Thoracic aorta (tissue), 2 donors: ENCODE measurements around the gene NFASC. TPM values are rescaled to one million over a fixed set of nuclear protein-coding genes. Genes with fewer than 3 reads are reported as not detected.

ENCODE experiments used
- ATAC-seq: fragments of 150-250 bp; one replicate; pipeline ENCODE4 v1.8.0; 2017; ENCODE audit warnings: low read depth; ENCODE audit not compliant: insufficient number of reproducible peaks, low FRiP score
- DNase-seq: peaks from one replicate; pipeline ENCODE4 v3.0.0-alpha.2; 2020; ENCODE audit warnings: low spot score
- H3K27ac ChIP-seq, 2 donors: fragments of 200-600 bp; sonication (generic); 1 replicate in 1 of 2; 2 replicates in 1 of 2; pipeline ENCODE4 v1.5.1; 2016; ENCODE audit warnings: mild to moderate bottlenecking in 2 of 2, moderate library complexity in 2 of 2
- H3K27me3 ChIP-seq: fragments of 200-600 bp; sonication (generic); replicated peaks from 2 replicates; pipeline ENCODE4 v1.6.0; 2016; ENCODE audit warnings: mild to moderate bottlenecking; ENCODE audit not compliant: insufficient read depth
- H3K36me3 ChIP-seq: fragments of 200-600 bp; sonication (generic); one replicate; pipeline ENCODE4 v1.5.1; 2016
- H3K4me1 ChIP-seq, 2 donors: fragments of 200-600 bp; sonication (generic); 1 replicate in 1 of 2; 2 replicates in 1 of 2; pipeline versions ENCODE4 v1.5.1 to v1.6.0; 2016; ENCODE audit warnings: low read depth in 2 of 2, mild to moderate bottlenecking in 1 of 2; ENCODE audit not compliant: control insufficient read depth in 1 of 2
- H3K4me3 ChIP-seq: fragments of 200-600 bp; sonication (generic); 2 replicates; pipeline ENCODE4 v1.5.1; 2016; ENCODE audit warnings: mild to moderate bottlenecking
- H3K9me3 ChIP-seq: fragments of 200-600 bp; sonication (generic); 2 replicates; pipeline ENCODE4 v1.5.1; 2016
- CTCF ChIP-seq: fragments of 200-600 bp; sonication (generic); IDR thresholded peaks from one replicate; pipeline ENCODE4 v1.5.1; 2019; ENCODE audit warnings: antibody characterized with exemption
- total RNA-seq, 2 donors: library from RNA; depleted of rRNA; stranded (reverse); fragments of >200 nt; gene quantifications; one replicate each; pipeline versions ENCODE4 v1.1.0 to v1.2.3, GENCODE V29; 2016

NFASC gene
- total RNA-seq, 2 donors from 2014 or later, result 26.2 to 29.5 TPM

- no peak overlapping the region for H3K4me3 ChIP-seq
- no peak for TF ChIP-seq CTCF
- DNase-seq, result no peak
These were observed 61.3 kb downstream of the NFASC start for GRCh38 chr1:204931768-204932572.

GRCh38 chr1:204932573-204932909, 61.9 kb downstream of the NFASC start:
- DNase-seq (no peak), ATAC-seq (no peak)
- Histone ChIP-seq H3K4me1 (no peaks in the 10 kb centered on the region), H3K27ac (no peak overlapping the region), H3K27me3 (no peaks in the 10 kb centered on the region), H3K4me3 (no peak overlapping the region), H3K9me3 (no peaks in the 10 kb centered on the region), H3K36me3 (no peaks in the 10 kb centered on the region)
- no peak for TF ChIP-seq CTCF

More at GRCh38 chr1:204931768-204932572, 61.3 kb downstream of the NFASC start:
- H3K4me1 ChIP-seq, result no peaks in the 10 kb centered on the region
- no peaks in the 10 kb centered on the region for H3K27me3 ChIP-seq
- no peaks in the 10 kb centered on the region for H3K36me3 ChIP-seq
- H3K9me3 ChIP-seq, result no peaks in the 10 kb centered on the region
- H3K27ac ChIP-seq, result no peak overlapping the region
- ATAC-seq, result no peak

DNA sequence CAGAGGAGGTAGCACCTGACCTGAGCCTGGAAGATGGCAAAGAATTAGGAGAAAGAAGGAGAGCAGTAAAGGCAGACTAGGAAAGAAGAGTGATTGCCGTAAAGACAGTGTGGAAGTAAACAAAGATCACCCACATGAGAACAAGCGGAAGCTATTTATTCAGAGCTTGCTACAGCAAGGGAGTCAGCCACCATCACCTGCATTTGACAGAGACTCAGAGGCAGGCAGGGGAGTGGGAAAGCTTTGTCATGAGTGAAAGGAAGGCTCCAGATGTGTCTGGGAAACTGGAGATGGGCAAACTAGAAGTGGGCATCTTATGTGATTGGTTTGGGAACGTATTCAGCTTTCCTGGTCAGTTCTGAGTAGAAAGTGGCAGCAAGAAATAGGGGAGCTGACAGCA, 64.5 kb downstream of the NFASC start:
- DNase-seq (no peak), ATAC-seq (no peak)
- no peak for TF ChIP-seq CTCF
- no peaks in the 10 kb centered on the region for H3K27me3 ChIP-seq
- no peaks in the 10 kb centered on the region for H3K4me1 ChIP-seq
- no peaks in the 10 kb centered on the region for H3K9me3 ChIP-seq
- no peaks in the 10 kb centered on the region for H3K36me3 ChIP-seq
- H3K4me3 ChIP-seq, result no peak overlapping the region
- no peak overlapping the region for H3K27ac ChIP-seq

- no peak overlapping the region for H3K27ac ChIP-seq
- no peak for DNase-seq
- no peaks in the 10 kb centered on the region for H3K4me1 ChIP-seq
- TF ChIP-seq CTCF, result no peak
- ATAC-seq, result no peak
- no peaks in the 10 kb centered on the region for H3K36me3 ChIP-seq
- H3K4me3 ChIP-seq, result no peak overlapping the region
- no peaks in the 10 kb centered on the region for H3K9me3 ChIP-seq
- no peaks in the 10 kb centered on the region for H3K27me3 ChIP-seq
These were observed 66.1 kb downstream of the NFASC start for GRCh38 chr1:204936765-204937164.

DNA sequence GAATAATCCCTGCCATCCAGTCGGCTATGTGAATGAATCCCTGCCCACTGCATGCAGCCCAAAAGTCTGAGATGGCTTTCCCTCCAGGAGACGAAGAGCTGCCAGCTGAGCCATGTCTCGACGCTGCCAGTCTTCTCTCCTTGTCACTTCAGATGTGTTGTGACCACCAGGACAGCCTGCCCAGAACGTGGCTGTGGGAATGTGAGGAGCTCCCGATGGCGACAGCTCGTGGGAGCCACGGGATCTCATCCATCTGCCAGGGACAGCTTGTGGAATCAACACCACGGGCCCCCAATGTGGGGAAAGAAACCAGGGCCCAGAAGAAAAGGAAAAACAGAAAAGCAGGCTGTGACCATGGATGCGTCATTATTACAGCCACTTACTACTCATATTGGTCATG, 67.2 kb downstream of the NFASC start:
- Histone ChIP-seq H3K4me1 (no peaks in the 10 kb centered on the region), H3K36me3 (no peaks in the 10 kb centered on the region), H3K9me3 (no peaks in the 10 kb centered on the region), H3K27ac (no peak overlapping the region), H3K4me3 (no peak overlapping the region), H3K27me3 (no peaks in the 10 kb centered on the region)
- no peak for DNase-seq
- no peak for ATAC-seq
- TF ChIP-seq CTCF, result no peak
